ENCODE measurements around the gene MCOLN2.

GRCh38 chr1:84963021-84963420, 33.9 kb downstream of the MCOLN2 start:
- TF ChIP-seq CTCF (IDR thresholded peaks at IDR 0.05; ENCODE audit: low read depth, low read length, poor library complexity, severe bottlenecking) (no peak), EZH2phosphoT487 (IDR thresholded peaks at IDR 0.05; ENCODE audit: borderline replicate concordance, low read length) (no peak)
